Measurements from ENCODE around the gene RAI1. TPM values are rescaled to one million over a fixed set of nuclear protein-coding genes. Genes with fewer than 3 reads are reported as not detected.

Gene RAI1
- total and polyA plus RNA-seq, 2 of the 13 experiments (the other 11 are each of a cell fraction or from before 2014, with no cell fraction given): 3.4 to 5.2 TPM

DNA sequence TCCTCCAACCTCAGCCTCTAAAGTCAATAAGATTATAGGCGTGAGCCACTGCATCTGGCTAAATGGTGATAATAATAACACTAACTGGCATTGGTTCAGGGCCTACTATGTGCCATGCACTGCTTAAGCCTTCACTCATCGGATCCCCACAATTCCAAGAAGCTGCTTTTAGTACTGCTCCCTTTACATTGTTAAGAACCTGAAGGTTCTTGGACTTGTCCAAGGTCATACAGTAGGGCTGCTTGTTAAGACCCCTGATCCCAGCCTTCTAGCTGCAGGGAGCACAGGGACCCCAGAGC, 149.0 kb downstream of the RAI1 start:
- TF ChIP-seq MTF2 (CRISPR knock-in tag; IDR thresholded peaks at IDR 0.05; ENCODE audit: borderline replicate concordance): no peak
- TF ChIP-seq GLI4 (CRISPR knock-in tag; IDR thresholded peaks at IDR 0.05; ENCODE audit: borderline replicate concordance): no peak
- TF ChIP-seq ZNF446 (CRISPR knock-in tag; IDR thresholded peaks at IDR 0.05): no peak
- 0 out of 2 replicates have a peak, but pooled peaks have one; percentile 5 for TF ChIP-seq AKAP8 (CRISPR knock-in tag; IDR thresholded peaks at IDR 0.05)
- TF ChIP-seq SNAPC2 (CRISPR knock-in tag; IDR thresholded peaks at IDR 0.05): no peak
- peak; percentile 72; the same call in 1 of the 2 replicates for TF ChIP-seq ZKSCAN1 (IDR thresholded peaks at IDR 0.05; ENCODE audit: low read length)
- no peak for TF ChIP-seq MIER3 (CRISPR knock-in tag; IDR thresholded peaks at IDR 0.05; ENCODE audit: borderline replicate concordance)
- no peaks in the 10 kb centered on the region for H3K9me3 ChIP-seq (ENCODE audit: low read length)
- WGBS (ENCODE audit: low lambda C conversion rate): 58% methylated on average over 2 of the region's 2 CpGs
- DNase-seq (ENCODE audit: low spot score) (no peak), FAIRE-seq (no peak), ATAC-seq (no peak)
- no peak overlapping the region for H2AFZ ChIP-seq (ENCODE audit: low read length)
- H4K20me1 ChIP-seq (ENCODE audit: insufficient read depth, low read length): peaks cover 61% of the 10 kb centered on the region; the same call in 1 of the 2 replicates
- peaks cover 12 to 44% of the 10 kb centered on the region in 2 experiments for H3K36me3 ChIP-seq (replicated peaks in 1 of 2; ENCODE audit: control insufficient read depth in 1 of 2, insufficient read depth in 2 of 2, low read length in 2 of 2)
- H3K9ac ChIP-seq (ENCODE audit: insufficient read depth, low read depth, low read length): no peak overlapping the region; the same call in 1 of the 2 replicates
- peaks cover 90% of the 10 kb centered on the region for H3K79me2 ChIP-seq (ENCODE audit: insufficient read depth, low read length)
- peak overlapping the region; percentile 75 for H3K27ac ChIP-seq (ENCODE audit: extremely low read length, insufficient read depth, low read length)
- intact Hi-C loops (cut with micrococcal nuclease; ENCODE audit: unreplicated experiment) (no loop called here), in situ Hi-C loops (cut with HindIII; ENCODE audit: extremely low pct_ligation_motif_present, low pct_unique_long_range_greater_than_20kb) (no loop called here)
- peak overlapping the region in 1 of 3 experiments; percentile 21; a peak in 1 of 6 replicates for H3K4me3 ChIP-seq (replicated peaks in 1 of 3; ENCODE audit: insufficient read depth in 1 of 3, low read depth in 2 of 3, low read length in 3 of 3)
- no TSS peak for BruUV-seq (replicated peaks)
- ChIA-PET POLR2A (interaction anchor here (1.0 to 1.9 kb wide), 4 partner anchors 8 to 11 kb away, joined by 3 to 12 read pairs (median 6); no protein-coding TSS in a partner anchor), CTCF (ENCODE audit: low intra/inter-chr PET ratio, low total read pairs) (no interaction called here)
- H3K4me1 ChIP-seq (ENCODE audit: insufficient read depth, low read length): peaks cover 96% of the 10 kb centered on the region
- H3K4me2 ChIP-seq (ENCODE audit: low read depth, low read length): peak overlapping the region; percentile 48
- no peaks in the 10 kb centered on the region for H3K27me3 ChIP-seq (ENCODE audit: control insufficient read depth in 1 of 2, insufficient read depth in 2 of 2, low read length in 2 of 2)

DNA sequence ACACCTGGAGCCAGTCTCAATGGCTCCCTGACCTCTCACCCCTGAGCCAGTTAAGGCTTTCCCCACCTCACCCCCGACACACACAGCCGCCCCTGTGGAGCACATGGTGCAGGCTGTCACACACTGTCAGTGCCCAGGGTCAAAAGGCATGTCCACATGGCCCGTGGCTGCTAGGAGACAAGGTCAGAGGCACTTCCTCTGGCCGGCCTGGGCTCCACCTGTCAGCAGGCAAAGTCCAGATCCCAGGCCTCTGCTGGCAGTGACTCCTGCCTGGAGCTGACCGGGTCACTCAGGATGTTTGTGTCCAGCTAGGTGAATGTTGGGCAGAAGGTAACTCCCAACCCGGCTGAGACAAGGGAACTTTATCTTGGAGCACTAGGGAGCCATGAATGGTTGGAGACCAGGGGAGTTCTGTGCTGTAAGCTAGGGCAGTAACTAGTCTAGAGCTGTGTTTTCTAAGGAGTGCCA, 149.5 kb downstream of the RAI1 start:
- Histone ChIP-seq H2AFZ (ENCODE audit: low read length) (no peak overlapping the region), H3K4me2 (ENCODE audit: low read depth, low read length) (peak overlapping the region; percentile 48), H3K9ac (ENCODE audit: insufficient read depth, low read depth, low read length) (peak overlapping the region; percentile 43), H4K20me1 (ENCODE audit: insufficient read depth, low read length) (peaks cover 64% of the 10 kb centered on the region; the same call in 1 of the 2 replicates), H3K36me3 (replicated peaks in 1 of 2; ENCODE audit: control insufficient read depth in 1 of 2, insufficient read depth in 2 of 2, low read length in 2 of 2) (peaks cover 14 to 44% of the 10 kb centered on the region in 2 experiments), H3K27me3 (ENCODE audit: control insufficient read depth in 1 of 2, insufficient read depth in 2 of 2, low read length in 2 of 2) (no peaks in the 10 kb centered on the region), H3K4me1 (ENCODE audit: insufficient read depth, low read length) (peaks cover 96% of the 10 kb centered on the region), H3K4me3 (replicated peaks in 1 of 3; ENCODE audit: insufficient read depth in 1 of 3, low read depth in 2 of 3, low read length in 3 of 3) (peak overlapping the region in 1 of 3 experiments; percentile 37; a peak in 1 of 6 replicates), H3K9me3 (ENCODE audit: low read length) (no peaks in the 10 kb centered on the region), H3K27ac (ENCODE audit: extremely low read length, insufficient read depth, low read length) (peak overlapping the region; percentile 75), H3K79me2 (ENCODE audit: insufficient read depth, low read length) (peaks cover 93% of the 10 kb centered on the region)
- intact Hi-C loops (cut with micrococcal nuclease; ENCODE audit: unreplicated experiment) (no loop called here), in situ Hi-C loops (cut with HindIII; ENCODE audit: extremely low pct_ligation_motif_present, low pct_unique_long_range_greater_than_20kb) (no loop called here)
- POLR2A ChIA-PET: interaction anchor here (1.0 to 1.9 kb wide), 5 partner anchors 8 to 19 kb away, joined by 3 to 12 read pairs (median 7); no protein-coding TSS in a partner anchor
- peak; percentile 97 for FAIRE-seq
- ATAC-seq: peak; percentile 98
- 0% methylated on average over 5 of the region's 6 CpGs for WGBS (ENCODE audit: low lambda C conversion rate)
- peak; percentile 92 for DNase-seq (ENCODE audit: low spot score)
- CTCF ChIA-PET (ENCODE audit: low intra/inter-chr PET ratio, low total read pairs): no interaction called here
- no TSS peak for BruUV-seq (replicated peaks)
- TF ChIP-seq SNRNP70 (IDR thresholded peaks at IDR 0.05; ENCODE audit: low read depth, low read length): no peak
- peak; percentile 79 for TF ChIP-seq KDM2A (CRISPR knock-in tag; IDR thresholded peaks at IDR 0.05; ENCODE audit: borderline replicate concordance, low read depth)
- no peak for TF ChIP-seq GTF2F1 (IDR thresholded peaks at IDR 0.05; ENCODE audit: low read length)
- TF ChIP-seq ZNF367 (CRISPR knock-in tag; IDR thresholded peaks at IDR 0.05; ENCODE audit: borderline replicate concordance): no peak
- TF ChIP-seq EP300 (IDR thresholded peaks at IDR 0.05; ENCODE audit: low read depth in 2 of 2, low read length in 2 of 2): peak in 1 of 2 experiments; percentile 80; a peak in 3 of 4 replicates
- peak; percentile 75 for TF ChIP-seq EP300 (CRISPR knock-in tag; IDR thresholded peaks at IDR 0.05; ENCODE audit: borderline replicate concordance)
- TF ChIP-seq ZNF138 (CRISPR knock-in tag; IDR thresholded peaks at IDR 0.05; ENCODE audit: low read depth): no peak
- no peak; the same call in 1 of the 2 replicates for TF ChIP-seq EED (CRISPR knock-in tag; IDR thresholded peaks at IDR 0.05)
- peak; percentile 70; the same call in 1 of the 2 replicates for TF ChIP-seq TP53 (CRISPR knock-in tag; conservative IDR thresholded peaks at IDR 0.05)
- TF ChIP-seq GATAD1 (CRISPR knock-in tag; IDR thresholded peaks at IDR 0.05): peak; percentile 68
- no peak for TF ChIP-seq ZNF850 (CRISPR knock-in tag; conservative IDR thresholded peaks at IDR 0.05)
- TF ChIP-seq, protein P1, sequence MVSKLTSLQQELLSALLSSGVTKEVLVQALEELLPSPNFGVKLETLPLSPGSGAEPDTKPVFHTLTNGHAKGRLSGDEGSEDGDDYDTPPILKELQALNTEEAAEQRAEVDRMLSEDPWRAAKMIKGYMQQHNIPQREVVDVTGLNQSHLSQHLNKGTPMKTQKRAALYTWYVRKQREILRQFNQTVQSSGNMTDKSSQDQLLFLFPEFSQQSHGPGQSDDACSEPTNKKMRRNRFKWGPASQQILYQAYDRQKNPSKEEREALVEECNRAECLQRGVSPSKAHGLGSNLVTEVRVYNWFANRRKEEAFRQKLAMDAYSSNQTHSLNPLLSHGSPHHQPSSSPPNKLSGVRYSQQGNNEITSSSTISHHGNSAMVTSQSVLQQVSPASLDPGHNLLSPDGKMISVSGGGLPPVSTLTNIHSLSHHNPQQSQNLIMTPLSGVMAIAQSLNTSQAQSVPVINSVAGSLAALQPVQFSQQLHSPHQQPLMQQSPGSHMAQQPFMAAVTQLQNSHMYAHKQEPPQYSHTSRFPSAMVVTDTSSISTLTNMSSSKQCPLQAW (CRISPR knock-in tag; IDR thresholded peaks at IDR 0.05): peak; percentile 91

All from HepG2 (cell line).